Mammary epithelial cell (primary cell): ENCODE results near the gene CYTH3.

Experiments
- CTCF ChIP-seq, 2 donors: IDR thresholded peaks in 1 of 2; conservative IDR thresholded peaks in 1 of 2; 2 replicates each; pipeline ENCODE4 v1.5.1; 2011 to 2012; ENCODE audit warnings: inconsistent platforms in 2 of 2, low read length in 2 of 2, mild to moderate bottlenecking in 2 of 2, control low read depth in 1 of 2, low read depth in 1 of 2; ENCODE audit not compliant: insufficient read depth in 1 of 2; ENCODE audit errors: extremely low read depth in 1 of 2
- EZH2 ChIP-seq: IDR thresholded peaks from 2 replicates; pipeline ENCODE4 v1.6.1; 2012; ENCODE audit warnings: low read length, inconsistent platforms, borderline replicate concordance

DNA sequence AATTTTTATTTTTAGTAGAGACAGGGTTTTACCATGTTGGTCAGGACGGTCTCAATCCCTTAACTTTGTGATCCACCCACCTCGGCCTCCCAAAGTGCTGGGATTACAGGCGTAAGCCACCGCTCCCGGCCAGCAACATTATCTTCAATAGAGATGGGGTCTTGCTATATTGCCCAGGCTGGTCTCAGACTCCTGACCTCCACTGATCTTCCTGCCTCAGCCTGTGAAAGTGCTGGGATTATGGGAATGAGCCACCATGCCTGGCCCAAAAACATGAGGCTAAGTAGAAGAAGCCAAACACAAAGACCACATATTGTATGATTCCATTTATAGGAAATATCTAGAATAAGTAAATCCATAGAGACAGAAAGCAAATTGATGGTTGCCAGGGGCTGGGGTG lies 19.1 kb upstream of the CYTH3 start:
- TF ChIP-seq CTCF (conservative IDR thresholded peaks at IDR 0.05 in 1 of 2, IDR thresholded peaks at IDR 0.05 in 1 of 2; ENCODE audit: extremely low read depth in 1 of 2, insufficient read depth in 1 of 2, low read depth in 1 of 2, low read length in 2 of 2) (no peak), EZH2 (no peak)
